GM12878 (cell line): Measurements from ENCODE around the gene CHID1. TPM values are rescaled to one million over a fixed set of nuclear protein-coding genes. Genes with fewer than 3 reads are reported as not detected.

Source experiments
- ATAC-seq: fragments of 200-7000 bp; cut with Tn5 transposase; 3 replicates; pipeline ENCODE4 v1.9.1; 2020; ENCODE audit warnings: mild to moderate bottlenecking, moderate library complexity
- BruUV-seq: library from RNA; stranded (reverse); fragments of 400-500 nt; replicated peaks from 2 replicates; lab custom pipeline; 2021; lab: Mats Ljungman, UMichigan
- CTCF ChIA-PET: fragments of 300-600 bp; sonication (Branson Sonifier 250); formaldehyde crosslinking; extraction: SDS; loops from one replicate; lab custom pipeline; 2021; ENCODE audit warnings: inconsistent platforms; lab: Yijun Ruan, JAX
- POLR2A ChIA-PET: fragments of 350-600 bp; formaldehyde crosslinking; extraction: SDS; loops from one replicate; lab custom pipeline; 2021; ENCODE audit warnings: inconsistent platforms; lab: Charles Lee
- RAD21 ChIA-PET: fragments of 300-600 bp; sonication (Branson Sonifier 250); formaldehyde crosslinking; loops from one replicate; lab custom pipeline; 2023; ENCODE audit warnings: antibody characterized with exemption; ENCODE audit not compliant: unreplicated experiment; lab: Charles Lee
- SMC1A ChIA-PET: fragments of 300-600 bp; sonication (Branson Sonifier 250); formaldehyde crosslinking; loops from one replicate; lab custom pipeline; 2023; ENCODE audit not compliant: unreplicated experiment, uncharacterized antibody; lab: Charles Lee
- DNase-seq: peaks from one replicate; pipeline ENCODE4 v3.0.0-alpha.2; 2011; ENCODE audit warnings: low read depth, low spot score
- FAIRE-seq: peaks from 3 replicates; lab custom pipeline; 2011; peaks lifted over from hg19 to GRCh38; lab: Jason Lieb, UNC
- H2AFZ ChIP-seq: 2 replicates; pipeline ENCODE4 v1.6.0; 2011; ENCODE audit warnings: low read depth, low read length, control low read depth; ENCODE audit not compliant: control insufficient read depth
- H3K27ac ChIP-seq: 2 replicates; pipeline ENCODE4 v1.5.1; 2011; ENCODE audit warnings: control low read depth; ENCODE audit not compliant: control insufficient read depth, insufficient read depth
- H3K27me3 ChIP-seq, 2 experiments: replicated peaks in 1 of 2; 2 replicates each; pipeline versions ENCODE4 v1.6.0 to v1.6.1; 2011; ENCODE audit warnings: low read length in 1 of 2; ENCODE audit not compliant: control insufficient read depth in 2 of 2, insufficient read depth in 2 of 2
- H3K36me3 ChIP-seq, 2 experiments: 2 replicates each; pipeline ENCODE4 v1.5.1; 2011; ENCODE audit warnings: low read length in 1 of 2; ENCODE audit not compliant: control insufficient read depth in 2 of 2, insufficient read depth in 2 of 2
- H3K4me1 ChIP-seq: 2 replicates; pipeline ENCODE4 v1.6.1; 2011; ENCODE audit warnings: mild to moderate bottlenecking, low read length, moderate library complexity, mixed read lengths; ENCODE audit not compliant: control insufficient read depth, insufficient read depth
- H3K4me2 ChIP-seq: 2 replicates; pipeline ENCODE4 v1.6.0; 2011; ENCODE audit warnings: control low read depth; ENCODE audit not compliant: control insufficient read depth, insufficient read depth
- H3K4me3 ChIP-seq: fragments of 200-600 bp; sonication (generic); 2 replicates; pipeline ENCODE4 v1.5.1; 2016
- H3K79me2 ChIP-seq: 2 replicates; pipeline ENCODE4 v1.6.0; 2011; ENCODE audit warnings: low read length; ENCODE audit not compliant: control insufficient read depth, insufficient read depth
- H3K9ac ChIP-seq: 2 replicates; pipeline ENCODE4 v1.8.0; 2011; ENCODE audit warnings: low read length, control low read depth, mixed read lengths; ENCODE audit not compliant: control insufficient read depth, insufficient read depth
- H3K9me3 ChIP-seq: replicated peaks from 3 replicates; pipeline ENCODE4 v1.5.1; 2011; ENCODE audit warnings: mild to moderate bottlenecking, low read length; ENCODE audit not compliant: control insufficient read depth, insufficient read depth
- H4K20me1 ChIP-seq: 2 replicates; pipeline ENCODE4 v1.6.0; 2011; ENCODE audit not compliant: control insufficient read depth, insufficient read depth
- ESRRA ChIP-seq: IDR thresholded peaks from 2 replicates; pipeline ENCODE4 v1.6.1; 2012; ENCODE audit warnings: mild to moderate bottlenecking, low read length, improper control_type of control experiment
- EZH2 ChIP-seq: IDR thresholded peaks from 2 replicates; pipeline ENCODE4 v1.6.1; 2012; ENCODE audit warnings: low read depth, mild to moderate bottlenecking, control low read depth, inconsistent platforms, low read length, borderline replicate concordance; ENCODE audit not compliant: control insufficient read depth
- GABPA ChIP-seq: IDR thresholded peaks from 2 replicates; pipeline ENCODE4 v1.6.1; 2014; ENCODE audit warnings: antibody characterized with exemption, low read depth, mild to moderate bottlenecking, inconsistent platforms
- JUNB ChIP-seq: IDR thresholded peaks from 2 replicates; pipeline ENCODE4 v1.6.1; 2016; ENCODE audit warnings: antibody characterized with exemption, mild to moderate bottlenecking
- KDM1A ChIP-seq: fragments of 200-600 bp; sonication (generic); IDR thresholded peaks from 2 replicates; pipeline ENCODE4 v1.6.1; 2016; ENCODE audit warnings: borderline replicate concordance
- RAD21 ChIP-seq: IDR thresholded peaks from 2 replicates; pipeline ENCODE4 v1.6.1; 2011; ENCODE audit warnings: mild to moderate bottlenecking, low read depth, low read length, moderate library complexity; ENCODE audit not compliant: insufficient read depth
- REST ChIP-seq: IDR thresholded peaks from 2 replicates; pipeline ENCODE4 v1.6.1; 2012; ENCODE audit warnings: mild to moderate bottlenecking, low read depth, low read length
- ZBTB4 ChIP-seq: fragments of 450-650 bp; formaldehyde crosslinking; IDR thresholded peaks from 2 replicates; pipeline ENCODE4 v1.4.0; 2022; ENCODE audit warnings: mild to moderate bottlenecking, moderate library complexity
- ZNF24 ChIP-seq: fragments of 450-650 bp; IDR thresholded peaks from 2 replicates; pipeline ENCODE4 v1.6.1; 2017; ENCODE audit warnings: antibody characterized with exemption, mild to moderate bottlenecking
- ZSCAN29 ChIP-seq: fragments of 450-650 bp; IDR thresholded peaks from 2 replicates; pipeline ENCODE4 v1.6.1; 2017; ENCODE audit warnings: mild to moderate bottlenecking, moderate library complexity
- WGBS: methylation state at CpG from one replicate; pipeline ENCODE4 v1.1.6; 2016; ENCODE audit warnings: low lambda C conversion rate; ENCODE audit not compliant: insufficient replicate concordance, insufficient coverage; ENCODE audit errors: missing lambda C conversion rate; 5-methylcytosine and 5-hydroxymethylcytosine counted together
- in situ Hi-C: fragments of 300-500 bp; cut with MboI; formaldehyde crosslinking; loops from 9 replicates; pipeline ENCODE4 v1.14.3; 2018; ENCODE audit warnings: mixed read lengths
- intact Hi-C: fragments of 100-400 bp; cut with micrococcal nuclease; formaldehyde crosslinking; loops from one replicate; pipeline ENCODE4 v1.14.2; 2022; ENCODE audit not compliant: unreplicated experiment
- polyA plus RNA-seq, 11 experiments: library from polyadenylated mRNA; depleted of rRNA in 4 of 11; unstranded in 6 of 11; stranded (reverse) in 5 of 11; fragments of >200 nt; fragmentation: Nextera tagmentation in 4 of 11; fragmentation: Illumina TruSeq in 1 of 11; extraction: Ambion mirVana in 4 of 11; extraction: Trizol in 1 of 11; gene quantifications; 1 replicate in 1 of 11; 2 replicates in 10 of 11; pipeline versions ENCODE4 v1.2.1 to v1.2.3, GENCODE V29; 2011 to 2016; ENCODE audit warnings: inconsistent platforms in 2 of 11, missing spikeins in 2 of 11, low read depth in 1 of 11
- total RNA-seq, 4 experiments: library from RNA; depleted of rRNA in 3 of 4; stranded (reverse); fragments of >200 nt in 3 of 4; fragmentation: Illumina TruSeq in 1 of 4; extraction: Trizol in 1 of 4; gene quantifications; 2 replicates each; pipeline versions ENCODE4 v1.2.1 to v1.2.3, GENCODE V29; 2013 to 2021

CHID1 gene
- total and polyA plus RNA-seq, 10 of the 15 experiments (the other 5 are each of a cell fraction or from before 2014, with no cell fraction given): 4.8 to 75.2 (median 30.1) TPM

DNA sequence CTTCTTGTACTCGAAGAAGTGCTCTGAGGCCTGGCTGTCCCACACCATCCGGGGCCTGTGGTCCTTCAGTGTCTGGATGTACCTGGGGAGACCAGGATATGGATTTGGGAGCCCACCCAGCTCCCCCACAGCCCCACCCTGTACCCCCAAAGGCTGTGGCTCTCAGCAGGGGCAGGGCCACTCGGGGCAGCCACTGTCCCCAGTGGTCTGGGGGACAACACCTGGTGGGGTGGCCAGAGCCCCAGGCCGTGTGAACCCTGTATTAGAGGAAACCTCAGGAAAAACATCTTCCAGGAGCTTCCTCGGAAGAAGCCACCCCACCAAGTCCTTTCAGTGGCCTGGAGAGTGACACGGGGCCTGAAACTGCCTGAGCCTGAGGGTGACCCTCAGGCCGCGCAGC lies 40.2 kb downstream of the CHID1 start:
- ChIA-PET POLR2A (no interaction called here), CTCF (no interaction called here), RAD21 (no interaction called here)
- Histone ChIP-seq H3K27ac (no peak overlapping the region), H3K9me3 (no peaks in the 10 kb centered on the region), H3K27me3 (no peaks in the 10 kb centered on the region), H3K4me1 (no peaks in the 10 kb centered on the region), H4K20me1 (no peaks in the 10 kb centered on the region), H2AFZ (no peak overlapping the region), H3K4me3 (no peak overlapping the region), H3K4me2 (no peak overlapping the region), H3K79me2 (no peaks in the 10 kb centered on the region), H3K36me3 (no peaks in the 10 kb centered on the region; a peak in 1 of 4 replicates)
- DNase-seq: no peak
- WGBS: 67% methylated on average over 8 of the region's 8 CpGs
- BruUV-seq: no TSS peak
- in situ Hi-C loops (no loop called here), intact Hi-C loops (no loop called here)
- ATAC-seq: no peak
- FAIRE-seq: no peak
- no peak for TF ChIP-seq GABPA
- TF ChIP-seq REST: no peak
- no peak for TF ChIP-seq ZSCAN29
- TF ChIP-seq ESRRA: no peak
- no peak for TF ChIP-seq ZBTB4 (CRISPR knock-in tag)
- TF ChIP-seq EZH2: no peak
- no peak for TF ChIP-seq JUNB
- no peak for TF ChIP-seq RAD21
- TF ChIP-seq KDM1A: no peak
- TF ChIP-seq ZNF24: no peak
- TF ChIP-seq, all 136 proteins: peak for 0
- SMC1A ChIA-PET: no interaction called here
- no peak overlapping the region for H3K9ac ChIP-seq
